ENCODE data around the gene TTC38.

Gene TTC38

GRCh38 chr22:46276563-46276962, 8.8 kb downstream of the TTC38 start:
- H3K4me1 Mint-ChIP-seq = peaks cover 16% of the 10 kb centered on the region
- DNase-seq (ENCODE audit: low spot score in 2 of 2) (no peak), ATAC-seq (ENCODE audit: low read depth) (no peak)
- peaks cover 16% of the 10 kb centered on the region for H3K36me3 Mint-ChIP-seq
- no peak overlapping the region for H3K27ac Mint-ChIP-seq
- H3K9me3 Mint-ChIP-seq = no peaks in the 10 kb centered on the region
- no peaks in the 10 kb centered on the region for H3K27me3 Mint-ChIP-seq
- H3K4me3 Mint-ChIP-seq = no peak overlapping the region

GRCh38 chr22:46278656-46279645, 11.1 kb downstream of the TTC38 start:
- H3K36me3 Mint-ChIP-seq = peaks cover 18% of the 10 kb centered on the region
- H3K9me3 Mint-ChIP-seq = no peaks in the 10 kb centered on the region
- ATAC-seq (ENCODE audit: low read depth) (no peak), DNase-seq (ENCODE audit: low spot score in 2 of 2) (no peak)
- no peak overlapping the region for H3K4me3 Mint-ChIP-seq
- H3K27me3 Mint-ChIP-seq = no peaks in the 10 kb centered on the region
- H3K27ac Mint-ChIP-seq = no peak overlapping the region
- peaks cover 16% of the 10 kb centered on the region for H3K4me1 Mint-ChIP-seq

GRCh38 chr22:46280063-46280817, 12.4 kb downstream of the TTC38 start:
- H3K4me1 Mint-ChIP-seq = peaks cover 16% of the 10 kb centered on the region
- peaks cover 20% of the 10 kb centered on the region for H3K36me3 Mint-ChIP-seq

GRCh38 chr22:46280999-46281623, 13.3 kb downstream of the TTC38 start:
- H3K27me3 Mint-ChIP-seq = no peaks in the 10 kb centered on the region
- H3K4me3 Mint-ChIP-seq = no peak overlapping the region
- peak in 1 of 2 donors; percentile 22 for DNase-seq (ENCODE audit: low spot score in 2 of 2)
- no peaks in the 10 kb centered on the region for H3K9me3 Mint-ChIP-seq
- H3K36me3 Mint-ChIP-seq = peaks cover 12% of the 10 kb centered on the region
- peaks cover 16% of the 10 kb centered on the region for H3K4me1 Mint-ChIP-seq
- peak; percentile 95 for ATAC-seq (ENCODE audit: low read depth)
- H3K27ac Mint-ChIP-seq = peak overlapping the region; percentile 49

More at GRCh38 chr22:46280063-46280817, 12.4 kb downstream of the TTC38 start:
- peak overlapping the region; percentile 49 for H3K27ac Mint-ChIP-seq
- DNase-seq (ENCODE audit: low spot score in 2 of 2) = no peak
- no peaks in the 10 kb centered on the region for H3K27me3 Mint-ChIP-seq
- no peak for ATAC-seq (ENCODE audit: low read depth)
- no peaks in the 10 kb centered on the region for H3K9me3 Mint-ChIP-seq
- peak overlapping the region; percentile 39 for H3K4me3 Mint-ChIP-seq

- no peak overlapping the region for H3K27ac Mint-ChIP-seq
- ATAC-seq (ENCODE audit: low read depth) = no peak
Observed at GRCh38 chr22:46281866-46282678, 14.3 kb downstream of the TTC38 start.

GRCh38 chr22:46286006-46286405, 18.2 kb downstream of the TTC38 start:
- H3K4me3 Mint-ChIP-seq = no peak overlapping the region
- ATAC-seq (ENCODE audit: low read depth) (no peak), DNase-seq (ENCODE audit: low spot score in 2 of 2) (no peak)
- no peak overlapping the region for H3K27ac Mint-ChIP-seq
- peaks cover 9% of the 10 kb centered on the region for H3K36me3 Mint-ChIP-seq
- H3K27me3 Mint-ChIP-seq = no peaks in the 10 kb centered on the region
- H3K9me3 Mint-ChIP-seq = peaks cover 3% of the 10 kb centered on the region
- peaks cover 32% of the 10 kb centered on the region for H3K4me1 Mint-ChIP-seq

More at GRCh38 chr22:46281866-46282678, 14.3 kb downstream of the TTC38 start:
- no peaks in the 10 kb centered on the region for H3K27me3 Mint-ChIP-seq
- no peak for DNase-seq (ENCODE audit: low spot score in 2 of 2)
- H3K36me3 Mint-ChIP-seq = peaks cover 10% of the 10 kb centered on the region
- H3K4me1 Mint-ChIP-seq = peaks cover 18% of the 10 kb centered on the region
- H3K9me3 Mint-ChIP-seq = no peaks in the 10 kb centered on the region
- H3K4me3 Mint-ChIP-seq = no peak overlapping the region

GRCh38 chr22:46286941-46287872, 19.4 kb downstream of the TTC38 start:
- ATAC-seq (ENCODE audit: low read depth) (no peak), DNase-seq (ENCODE audit: low spot score in 2 of 2) (no peak)
- peaks cover 3% of the 10 kb centered on the region for H3K9me3 Mint-ChIP-seq
- peaks cover 8% of the 10 kb centered on the region for H3K36me3 Mint-ChIP-seq
- H3K4me1 Mint-ChIP-seq = peaks cover 27% of the 10 kb centered on the region
- no peaks in the 10 kb centered on the region for H3K27me3 Mint-ChIP-seq
- H3K27ac Mint-ChIP-seq = peak overlapping the region; percentile 87
- peak overlapping the region; percentile 86 for H3K4me3 Mint-ChIP-seq

- H3K27me3 Mint-ChIP-seq = no peaks in the 10 kb centered on the region
- ATAC-seq (ENCODE audit: low read depth) (peak; percentile 83), DNase-seq (ENCODE audit: low spot score in 2 of 2) (peak in 1 of 2 donors; percentile 40)
- H3K36me3 Mint-ChIP-seq = peaks cover 12% of the 10 kb centered on the region
- peaks cover 3% of the 10 kb centered on the region for H3K9me3 Mint-ChIP-seq
- H3K4me3 Mint-ChIP-seq = peak overlapping the region; percentile 86
- peak overlapping the region; percentile 87 for H3K27ac Mint-ChIP-seq
- H3K4me1 Mint-ChIP-seq = peaks cover 35% of the 10 kb centered on the region
Observed at GRCh38 chr22:46287873-46288751, 20.3 kb downstream of the TTC38 start.

- Mint-ChIP-seq H3K4me1 (peaks cover 36% of the 10 kb centered on the region), H3K9me3 (peaks cover 3% of the 10 kb centered on the region), H3K36me3 (peaks cover 12% of the 10 kb centered on the region), H3K27ac (no peak overlapping the region), H3K4me3 (peak overlapping the region; percentile 86), H3K27me3 (no peaks in the 10 kb centered on the region)
- no peak for DNase-seq (ENCODE audit: low spot score in 2 of 2)
- no peak for ATAC-seq (ENCODE audit: low read depth)
Observed at GRCh38 chr22:46288846-46289243, 21.0 kb downstream of the TTC38 start.

GRCh38 chr22:46289244-46289891, 21.6 kb downstream of the TTC38 start:
- ATAC-seq (ENCODE audit: low read depth) = peak; percentile 8
- Mint-ChIP-seq H3K27me3 (no peaks in the 10 kb centered on the region), H3K36me3 (peaks cover 10% of the 10 kb centered on the region), H3K4me3 (no peak overlapping the region), H3K27ac (no peak overlapping the region), H3K4me1 (peaks cover 36% of the 10 kb centered on the region), H3K9me3 (peaks cover 3% of the 10 kb centered on the region)
- DNase-seq (ENCODE audit: low spot score in 2 of 2) = no peak

GRCh38 chr22:46290121-46290842, 22.5 kb downstream of the TTC38 start:
- ATAC-seq (ENCODE audit: low read depth) = no peak
- Mint-ChIP-seq H3K4me1 (peaks cover 39% of the 10 kb centered on the region), H3K27ac (peak overlapping the region; percentile 78), H3K36me3 (peaks cover 10% of the 10 kb centered on the region), H3K27me3 (no peaks in the 10 kb centered on the region), H3K4me3 (no peak overlapping the region), H3K9me3 (peaks cover 3% of the 10 kb centered on the region)
- no peak for DNase-seq (ENCODE audit: low spot score in 2 of 2)
